ENCODE data around the gene SPOCK2.

Gene SPOCK2

DNA sequence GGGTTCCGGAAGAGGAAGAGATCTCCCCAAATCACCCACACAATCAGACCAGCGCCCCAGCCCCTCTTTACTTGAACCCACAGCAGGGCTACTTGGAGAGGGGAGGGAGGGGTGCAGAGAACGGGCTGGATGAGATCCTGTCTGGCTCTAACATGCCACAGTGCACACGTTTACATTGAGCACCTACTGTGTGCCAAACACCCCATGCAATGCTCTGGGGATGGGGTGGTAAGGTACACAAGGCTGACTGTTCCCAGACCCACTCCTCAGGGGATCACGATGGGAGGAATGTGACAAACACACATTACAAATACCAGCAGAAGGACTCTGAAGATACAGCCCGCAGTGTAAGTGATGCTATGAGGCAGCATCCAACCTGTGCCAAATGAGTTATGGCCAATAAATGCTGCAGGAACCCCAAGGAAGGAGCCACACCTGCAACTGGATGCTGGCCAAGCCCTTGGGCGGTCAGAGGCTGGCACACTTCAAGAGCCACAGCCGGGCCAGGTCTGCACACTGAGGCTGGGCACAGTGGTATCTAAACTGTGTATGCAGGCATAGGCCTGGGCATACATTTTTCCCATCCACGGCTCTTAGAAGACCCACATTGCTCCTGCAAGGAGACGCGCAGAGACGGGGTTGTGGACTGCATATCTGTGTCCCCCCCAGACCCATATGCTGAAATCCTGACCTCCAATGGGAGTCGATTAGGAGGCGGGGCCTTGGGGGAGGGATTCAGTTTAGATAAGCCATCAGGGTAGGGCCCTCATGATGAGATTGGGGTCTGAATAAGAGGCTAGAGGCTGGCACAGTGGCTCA is 6.4 kb downstream of the SPOCK2 start:
- H3K27ac ChIP-seq: no peak overlapping the region
- TF ChIP-seq, protein P1, sequence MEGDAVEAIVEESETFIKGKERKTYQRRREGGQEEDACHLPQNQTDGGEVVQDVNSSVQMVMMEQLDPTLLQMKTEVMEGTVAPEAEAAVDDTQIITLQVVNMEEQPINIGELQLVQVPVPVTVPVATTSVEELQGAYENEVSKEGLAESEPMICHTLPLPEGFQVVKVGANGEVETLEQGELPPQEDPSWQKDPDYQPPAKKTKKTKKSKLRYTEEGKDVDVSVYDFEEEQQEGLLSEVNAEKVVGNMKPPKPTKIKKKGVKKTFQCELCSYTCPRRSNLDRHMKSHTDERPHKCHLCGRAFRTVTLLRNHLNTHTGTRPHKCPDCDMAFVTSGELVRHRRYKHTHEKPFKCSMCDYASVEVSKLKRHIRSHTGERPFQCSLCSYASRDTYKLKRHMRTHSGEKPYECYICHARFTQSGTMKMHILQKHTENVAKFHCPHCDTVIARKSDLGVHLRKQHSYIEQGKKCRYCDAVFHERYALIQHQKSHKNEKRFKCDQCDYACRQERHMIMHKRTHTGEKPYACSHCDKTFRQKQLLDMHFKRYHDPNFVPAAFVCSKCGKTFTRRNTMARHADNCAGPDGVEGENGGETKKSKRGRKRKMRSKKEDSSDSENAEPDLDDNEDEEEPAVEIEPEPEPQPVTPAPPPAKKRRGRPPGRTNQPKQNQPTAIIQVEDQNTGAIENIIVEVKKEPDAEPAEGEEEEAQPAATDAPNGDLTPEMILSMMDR (IDR thresholded peaks at IDR 0.05): no peak
- no peak for DNase-seq (ENCODE audit: low spot score)
- H3K4me3 ChIP-seq: no peak overlapping the region

DNA sequence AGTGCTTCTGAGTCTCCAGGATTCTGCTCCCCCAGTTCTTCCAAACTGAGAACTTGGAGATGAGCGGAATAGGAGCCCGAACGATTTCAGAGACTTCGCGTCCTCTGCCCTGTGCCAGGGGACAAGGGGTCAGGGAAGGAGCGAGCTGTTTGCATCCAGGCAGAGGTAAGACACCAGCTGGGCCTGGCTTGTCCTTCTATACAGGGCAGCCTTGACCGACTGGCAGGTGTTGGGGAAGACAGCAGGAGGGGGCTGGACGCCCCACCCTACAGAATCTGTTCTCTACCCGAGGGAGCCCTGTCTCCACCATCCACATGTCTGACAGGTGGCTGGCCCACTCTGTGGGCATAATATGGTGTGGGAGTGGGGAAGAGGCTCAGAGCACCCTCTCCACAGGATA is 7.1 kb downstream of the SPOCK2 start:
- TF ChIP-seq, protein P1 (IDR thresholded peaks at IDR 0.05): no peak
- no peak for DNase-seq (ENCODE audit: low spot score)
- H3K27ac ChIP-seq: no peak overlapping the region
- H3K4me3 ChIP-seq: no peak overlapping the region

DNA sequence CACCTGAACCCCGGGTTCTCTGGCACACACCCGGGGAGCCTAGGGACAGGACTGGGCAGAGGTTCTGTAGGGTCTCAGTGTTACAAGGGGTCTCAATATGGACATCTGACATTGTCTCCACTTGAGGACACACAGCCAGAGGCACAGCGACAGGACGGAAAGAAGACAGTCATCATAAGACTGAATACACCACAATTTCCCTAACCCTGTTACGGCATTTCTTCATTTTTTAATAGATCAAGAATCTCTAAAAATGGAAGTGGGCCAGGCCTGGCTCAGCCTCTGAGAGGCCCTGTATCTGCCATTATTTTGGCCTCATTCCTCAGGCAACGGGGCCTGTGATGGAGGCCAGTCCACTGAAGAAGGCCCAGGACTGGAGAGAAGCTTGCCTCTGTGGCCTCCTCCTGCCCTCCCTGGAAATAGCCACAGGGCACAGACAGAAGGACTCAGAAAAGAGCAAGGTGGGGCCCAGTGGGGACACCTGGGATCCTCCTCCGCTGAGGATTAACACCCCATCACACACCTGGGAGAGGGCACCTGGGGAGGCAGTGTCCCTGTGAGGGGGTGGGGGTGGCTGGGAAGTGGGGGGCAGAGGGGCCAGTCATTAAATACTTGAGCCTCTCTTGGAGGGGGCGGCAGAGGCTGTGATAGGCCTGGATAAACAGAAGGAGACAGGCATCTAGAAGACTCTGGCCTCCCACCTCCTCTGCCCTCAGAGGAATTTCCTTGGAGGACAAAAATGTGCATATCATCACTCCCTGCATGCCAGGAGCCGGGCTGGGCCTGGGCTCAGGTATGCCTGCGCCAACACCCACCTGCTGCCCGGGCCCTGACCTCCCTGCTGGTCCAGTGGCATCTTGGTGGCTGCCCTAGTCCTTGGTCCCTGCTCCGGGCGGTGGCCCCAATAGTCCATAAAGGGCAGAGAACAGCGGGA is 8.0 kb downstream of the SPOCK2 start:
- no peak overlapping the region for H3K4me3 ChIP-seq
- H3K27ac ChIP-seq: no peak overlapping the region
- TF ChIP-seq, protein P1 (IDR thresholded peaks at IDR 0.05): no peak
- DNase-seq (ENCODE audit: low spot score): no peak

DNA sequence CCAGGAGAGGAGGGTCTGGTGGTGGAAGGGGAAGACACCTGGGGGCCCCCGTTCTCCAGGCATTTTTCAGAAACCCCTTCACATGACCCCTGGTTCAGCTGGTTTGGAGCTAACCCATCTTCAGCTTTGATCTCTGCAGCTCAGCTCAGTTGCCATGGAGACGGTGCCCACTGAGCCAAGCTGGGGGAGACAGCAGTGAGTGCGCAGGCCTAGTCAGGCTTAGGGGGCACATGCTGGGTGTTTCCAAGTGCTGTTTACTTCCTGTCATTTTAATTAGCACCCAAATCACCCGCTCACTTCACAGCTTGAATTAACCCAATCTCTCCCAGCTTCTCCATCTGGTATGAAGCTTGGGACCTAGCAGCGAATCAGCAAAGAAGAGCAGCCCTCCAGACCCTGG is 9.0 kb downstream of the SPOCK2 start:
- H3K4me3 ChIP-seq: no peak overlapping the region
- TF ChIP-seq, protein P1 (IDR thresholded peaks at IDR 0.05): no peak
- DNase-seq (ENCODE audit: low spot score): no peak
- H3K27ac ChIP-seq: no peak overlapping the region

DNA sequence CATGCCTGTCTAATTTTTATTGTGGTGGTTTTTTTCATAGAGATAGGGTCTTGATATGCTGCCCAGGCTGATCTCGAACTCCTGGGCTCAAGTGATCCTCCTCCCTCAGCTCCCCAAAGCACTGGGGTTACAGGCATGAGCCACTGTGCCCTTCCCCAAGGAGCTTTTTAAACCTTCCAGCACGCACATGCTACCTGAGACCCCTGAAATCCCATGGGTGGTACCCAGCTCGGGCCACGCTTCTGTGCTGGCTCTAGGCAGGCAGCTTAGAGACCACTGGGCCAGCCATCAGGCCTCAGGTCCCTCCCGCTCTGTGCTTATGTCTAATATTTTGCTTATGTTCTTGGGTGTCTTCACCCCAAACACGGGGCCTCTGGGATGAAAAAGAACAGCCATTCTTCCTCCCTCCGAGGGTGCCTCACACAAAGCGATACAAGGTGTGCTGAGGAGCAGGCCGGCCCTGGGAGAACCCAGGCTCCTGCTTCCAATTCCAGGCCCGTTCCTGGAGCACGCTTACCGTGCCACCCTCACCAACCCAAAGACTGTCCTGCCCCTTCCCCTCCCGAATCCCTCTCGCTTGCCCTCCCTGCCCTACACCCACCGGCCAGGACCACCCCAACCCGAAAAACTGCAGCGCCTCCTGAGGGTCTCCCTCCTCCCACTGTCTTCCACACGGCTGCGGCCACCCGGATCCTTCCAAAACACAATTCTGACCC is 10.9 kb downstream of the SPOCK2 start:
- Histone ChIP-seq H3K4me3 (no peak overlapping the region), H3K27ac (no peak overlapping the region)
- TF ChIP-seq, protein P1 (IDR thresholded peaks at IDR 0.05): no peak
- DNase-seq (ENCODE audit: low spot score): no peak

DNA sequence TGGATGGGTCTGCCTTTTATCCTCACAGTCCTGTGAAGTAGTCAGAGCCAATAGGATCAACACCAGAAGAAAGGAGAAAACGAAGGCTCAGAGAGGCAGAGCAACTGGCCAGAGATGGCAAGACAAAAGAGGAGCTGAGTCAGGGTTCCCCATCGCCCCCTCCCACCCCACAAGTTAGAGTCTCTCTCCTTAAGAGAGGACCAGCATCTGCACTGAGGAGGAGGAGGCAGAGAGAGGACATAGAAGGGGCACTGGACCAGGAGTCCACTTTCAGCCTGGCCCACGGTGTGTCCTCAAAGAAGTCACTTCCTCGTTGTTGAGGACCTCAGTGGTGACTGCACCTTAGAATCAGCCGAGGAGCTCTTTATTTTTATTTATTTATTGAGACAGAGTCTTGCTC is 11.6 kb downstream of the SPOCK2 start:
- Histone ChIP-seq H3K27ac (no peak overlapping the region), H3K4me3 (no peak overlapping the region)
- TF ChIP-seq, protein P1 (IDR thresholded peaks at IDR 0.05): no peak
- no peak for DNase-seq (ENCODE audit: low spot score)
